ENCODE results near the gene NCBP3.
"Not testable (repeated sequence)": the region's sequence is repeated elsewhere in the genome, so short reads cannot be mapped to it uniquely, and the experiment has no call there.

NCBP3 gene

DNA sequence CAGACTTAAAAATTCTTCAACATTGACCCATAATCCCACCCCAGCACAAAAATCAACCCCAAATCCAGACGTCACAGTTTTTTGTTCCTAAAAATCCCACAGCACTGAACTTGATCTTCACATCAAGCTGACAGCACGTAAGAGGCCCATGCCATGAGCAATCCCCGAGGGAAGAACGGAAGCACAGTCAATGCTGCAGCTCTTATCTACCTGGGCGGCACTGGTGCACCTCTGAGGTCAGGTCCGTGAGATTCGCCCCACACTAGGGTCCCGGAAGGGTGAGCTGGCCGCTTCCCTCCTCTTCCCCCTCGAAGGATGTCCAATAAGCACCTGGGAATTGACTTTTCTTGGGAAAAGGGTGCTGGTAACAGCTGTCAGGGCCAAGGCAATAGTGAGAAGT lies 33.8 kb downstream of the NCBP3 start:
- no peak for DNase-seq (ENCODE audit: low read depth, low spot score)

DNA sequence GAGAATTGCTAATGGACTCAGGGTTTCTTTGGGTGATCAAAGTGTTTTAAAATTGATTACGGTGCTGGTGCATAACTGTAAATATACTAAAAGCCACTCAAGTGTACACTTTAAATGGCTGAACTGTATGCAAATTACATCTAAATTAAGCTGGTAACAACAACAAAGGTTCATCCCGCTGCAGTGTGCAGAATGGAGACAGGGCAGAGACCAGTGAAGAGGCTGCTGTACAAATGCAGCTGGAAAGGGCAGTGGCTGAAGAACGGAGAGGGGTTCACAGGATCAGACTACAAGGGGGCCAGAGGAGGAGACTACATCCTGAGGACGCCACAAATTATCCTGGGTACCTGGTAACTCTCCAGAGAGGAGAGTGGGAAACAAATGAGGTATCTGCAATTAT lies 36.0 kb downstream of the NCBP3 start:
- no peak for DNase-seq (ENCODE audit: low read depth, low spot score)

DNA sequence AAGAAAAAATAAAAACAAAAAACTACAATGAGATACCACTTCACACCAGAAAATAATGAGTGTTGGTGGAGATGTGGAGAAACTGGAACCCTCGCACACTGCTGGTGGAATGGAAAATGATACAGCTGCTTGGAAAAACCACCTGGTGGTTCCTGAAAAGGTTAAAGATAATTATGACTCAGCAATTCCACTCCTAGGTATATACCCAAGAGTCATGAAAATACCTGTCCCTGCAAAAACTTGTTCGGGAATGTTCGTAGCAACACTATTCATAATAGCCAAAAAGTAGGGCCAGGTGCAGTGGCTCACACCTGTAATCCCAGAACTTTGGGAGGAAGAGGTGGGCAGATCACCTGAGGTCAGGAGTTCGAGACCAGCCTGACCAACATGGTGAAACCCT lies 36.9 kb downstream of the NCBP3 start:
- DNase-seq (ENCODE audit: low read depth, low spot score) = no peak

DNA sequence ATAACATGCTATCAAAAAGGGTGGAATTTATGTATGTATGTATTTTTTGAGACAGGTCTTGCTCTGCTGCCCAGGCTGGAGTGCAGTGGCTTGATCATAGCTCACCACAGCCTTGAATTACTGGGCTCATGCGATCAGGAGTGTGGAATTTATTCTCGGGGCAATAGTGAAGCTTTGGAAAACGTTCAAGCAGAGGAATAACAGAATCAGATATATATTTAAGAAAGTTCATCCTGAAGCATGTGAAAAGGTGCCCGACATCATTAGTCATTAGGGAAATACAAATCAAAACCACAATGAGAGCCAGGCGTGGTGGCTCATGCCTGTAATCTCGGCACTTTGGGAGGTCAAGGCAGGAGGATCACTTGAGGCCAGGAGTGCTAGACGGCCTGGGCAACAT lies 37.3 kb downstream of the NCBP3 start:
- DNase-seq (ENCODE audit: low read depth, low spot score) = no peak

- no peak for DNase-seq (ENCODE audit: low read depth, low spot score)
Observed at GRCh38 chr17:3805581-3805980, 40.5 kb downstream of the NCBP3 start.

GRCh38 chr17:3804503-3804931 lies 41.5 kb downstream of the NCBP3 start:
- DNase-seq (ENCODE audit: low read depth, low spot score) = no peak

DNA sequence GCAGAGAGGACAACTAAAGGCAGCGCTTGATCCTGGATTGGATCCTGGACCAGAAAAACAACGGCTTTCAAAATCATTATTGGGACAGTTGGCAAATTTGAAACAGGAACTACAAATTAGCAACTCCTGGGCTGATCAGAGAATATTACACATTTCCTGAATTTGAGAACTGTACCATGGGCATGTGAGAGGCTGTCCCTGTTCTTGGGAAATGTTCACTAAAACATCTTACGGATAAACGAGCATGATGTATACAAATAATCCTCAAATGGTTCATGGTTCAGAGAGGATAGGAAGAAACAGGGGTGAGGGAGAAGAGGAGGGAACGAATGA lies 42.8 kb downstream of the NCBP3 start:
- no peak for DNase-seq (ENCODE audit: low read depth, low spot score)

DNA sequence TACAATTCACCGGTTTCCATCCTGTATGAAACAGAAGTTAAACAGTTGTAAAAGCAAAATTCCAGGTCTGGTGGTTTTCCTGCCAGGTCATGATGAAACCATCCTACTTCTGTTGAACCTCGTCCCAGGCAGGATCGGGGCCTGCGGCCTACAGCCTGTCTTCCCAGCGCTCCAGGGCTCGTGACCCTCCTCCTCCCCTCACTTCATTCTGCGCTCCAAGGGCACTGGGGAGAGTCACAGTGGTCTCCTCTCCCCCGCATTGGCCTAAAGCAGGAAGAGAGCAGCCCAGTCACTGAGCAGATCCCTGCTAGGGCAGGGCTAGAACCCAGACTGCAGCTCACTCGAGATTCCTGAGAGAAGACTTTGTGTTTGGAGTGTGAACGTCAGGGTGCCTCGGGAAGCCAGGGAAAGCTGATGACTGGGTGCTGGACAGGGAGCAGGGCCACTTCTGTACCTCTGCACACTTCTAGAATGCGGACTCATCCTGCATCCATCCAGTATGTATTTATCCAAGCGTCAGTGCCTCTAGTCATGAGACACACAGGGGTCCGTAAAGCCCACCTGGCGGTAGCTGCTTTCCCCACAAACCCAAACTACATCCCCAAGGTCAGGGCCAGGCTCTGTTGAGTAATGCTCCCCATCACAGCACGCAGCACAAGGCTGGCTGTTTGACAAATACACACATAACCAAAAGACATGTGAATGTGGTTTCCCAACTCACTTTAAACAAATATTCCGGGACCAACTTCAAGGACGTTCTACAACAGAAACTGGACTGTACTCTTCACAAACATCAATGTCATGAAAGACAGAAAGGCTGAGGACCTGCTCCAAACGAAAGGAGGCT lies 43.4 kb downstream of the NCBP3 start:
- no peak for DNase-seq (ENCODE audit: low read depth, low spot score)

DNA sequence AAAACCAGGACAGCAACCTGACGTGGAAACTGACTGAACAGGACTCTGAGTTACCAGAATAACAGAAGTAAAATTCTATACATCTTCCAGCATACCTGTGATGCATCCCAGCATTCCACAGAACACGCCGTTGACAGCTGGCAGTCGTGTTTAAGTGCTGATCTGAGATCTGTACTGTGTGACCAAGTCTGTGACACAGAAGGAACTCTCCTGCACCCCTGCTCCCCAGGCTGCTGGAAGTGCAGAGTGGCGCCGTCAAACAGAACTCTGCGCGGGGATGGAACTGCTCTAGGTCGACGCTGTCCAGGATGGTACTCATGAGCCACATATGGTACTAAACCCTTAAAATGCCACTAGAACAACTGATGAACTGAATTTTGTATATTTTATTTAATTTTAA lies 44.3 kb downstream of the NCBP3 start:
- DNase-seq (ENCODE audit: low read depth, low spot score) = no peak

DNA sequence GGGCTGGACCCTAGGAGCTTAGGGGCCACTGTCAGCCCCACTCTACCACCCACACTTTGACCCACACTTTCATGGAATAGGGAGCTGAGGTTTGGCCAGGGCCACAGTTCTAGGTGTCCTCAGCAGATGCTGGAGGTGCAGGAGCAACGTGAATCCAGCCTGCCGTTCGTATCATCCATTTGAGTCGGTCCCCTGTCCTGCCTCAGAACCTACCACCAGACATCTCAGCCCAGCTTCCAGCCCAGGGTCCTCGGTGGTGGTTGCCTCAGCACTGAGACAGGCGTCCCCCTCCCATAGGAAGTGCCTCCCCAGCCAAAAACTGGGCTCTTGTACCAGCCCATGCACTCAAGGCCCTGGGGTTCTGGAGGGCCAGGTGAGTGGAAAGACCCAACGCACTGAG lies 44.7 kb downstream of the NCBP3 start:
- no peak for DNase-seq (ENCODE audit: low read depth, low spot score)

- DNase-seq (ENCODE audit: low read depth, low spot score) = no peak
Observed at GRCh38 chr17:3800362-3801271, 45.4 kb downstream of the NCBP3 start, which contains the start of gene ITGAE. ITGAE (minus strand) TSS chr17:3801188; CDS start chr17:3801144, 44 bp downstream.

DNA sequence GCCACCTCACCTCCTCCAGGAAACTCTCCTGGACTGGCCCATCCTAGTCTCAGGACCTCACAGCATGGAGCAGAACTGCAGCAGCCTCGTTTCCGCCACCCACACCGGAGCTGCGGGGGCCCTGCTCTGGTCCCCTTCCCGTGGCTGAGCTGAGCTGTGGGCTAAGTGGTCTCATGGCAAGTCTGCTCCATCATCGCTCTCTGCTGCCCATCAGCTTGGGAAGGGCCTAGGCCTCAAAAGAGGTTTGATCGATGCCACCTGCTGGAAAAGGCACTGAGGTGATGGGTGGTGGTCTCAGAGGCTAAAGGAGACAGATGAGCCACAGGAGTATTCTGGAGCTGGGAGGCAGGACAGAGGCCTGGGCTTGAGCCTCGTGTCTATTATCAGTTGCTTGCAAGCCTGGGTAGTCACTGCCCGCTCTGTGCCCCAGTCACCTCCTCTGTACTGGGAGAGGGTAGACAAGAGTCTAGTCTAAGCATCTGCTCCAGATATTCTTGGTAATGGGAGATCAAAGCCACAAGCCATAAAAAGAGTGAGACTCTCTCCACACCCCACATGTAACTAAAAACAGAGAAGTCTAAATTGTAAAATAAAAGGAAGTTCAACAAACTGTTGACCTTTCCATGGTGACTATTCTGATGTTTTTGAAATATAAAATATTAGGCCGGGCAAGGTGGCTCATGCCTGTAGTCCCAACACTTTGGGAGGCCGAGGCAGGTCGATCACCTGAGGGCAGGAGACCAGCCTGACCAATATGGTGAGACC lies 46.7 kb downstream of the NCBP3 start:
- peak; percentile 34 for DNase-seq (ENCODE audit: low read depth, low spot score)

GRCh38 chr17:3798273-3799180 lies 47.5 kb downstream of the NCBP3 start:
- no peak for DNase-seq (ENCODE audit: low read depth, low spot score)

DNA sequence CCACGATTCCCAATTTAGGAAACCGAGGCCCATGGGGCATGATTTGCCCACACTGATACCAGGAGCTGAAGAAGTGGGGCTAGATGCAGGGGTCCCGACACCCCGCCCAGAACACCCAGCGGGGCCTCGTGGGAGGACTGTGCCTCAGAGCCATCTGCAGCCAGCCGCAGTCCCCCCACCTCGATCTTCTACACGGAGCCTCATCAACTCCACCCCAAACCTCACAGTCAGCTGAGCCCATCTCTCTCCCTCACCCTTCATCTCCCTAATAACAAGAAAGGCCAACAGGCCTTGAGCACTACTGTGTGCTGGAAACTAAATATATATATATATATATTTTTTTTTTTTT lies 49.2 kb downstream of the NCBP3 start:
- DNase-seq (ENCODE audit: low read depth, low spot score) = no peak

DNA sequence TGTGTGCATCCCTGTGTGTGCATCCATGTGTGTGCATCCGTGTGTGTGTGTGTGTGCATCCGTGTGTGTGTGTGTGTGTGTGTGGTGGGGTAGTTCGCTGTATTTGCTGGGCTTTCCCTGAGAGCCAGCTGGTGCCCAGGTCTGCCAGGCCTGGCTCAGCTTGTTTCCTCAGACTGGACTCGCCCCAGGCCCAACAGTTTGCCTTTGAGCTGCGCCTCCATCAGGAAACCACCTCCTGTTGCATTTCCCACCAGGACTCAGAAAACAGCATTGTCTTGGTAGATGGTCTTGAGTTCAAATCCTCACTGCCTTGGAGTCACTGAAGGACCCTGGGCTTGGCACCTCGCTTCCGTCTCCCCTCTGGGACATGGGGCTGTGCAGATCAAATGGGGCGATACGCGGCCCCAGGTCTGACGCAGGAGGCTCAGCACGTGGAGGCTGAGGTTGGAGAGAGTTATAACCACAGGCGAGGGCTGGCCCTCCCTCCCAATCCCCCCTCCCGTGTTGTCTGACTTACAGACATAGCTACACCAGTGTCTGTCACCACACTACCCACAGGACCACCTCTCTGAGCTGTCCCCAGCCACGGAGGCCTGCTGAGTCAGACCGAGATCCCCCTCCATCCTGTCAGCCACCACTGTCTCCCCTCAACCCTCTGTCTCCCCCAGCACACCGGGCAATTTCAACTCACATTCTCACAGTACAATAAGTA lies 49.8 kb downstream of the NCBP3 start:
- DNase-seq (ENCODE audit: low read depth, low spot score) = no peak

DNA sequence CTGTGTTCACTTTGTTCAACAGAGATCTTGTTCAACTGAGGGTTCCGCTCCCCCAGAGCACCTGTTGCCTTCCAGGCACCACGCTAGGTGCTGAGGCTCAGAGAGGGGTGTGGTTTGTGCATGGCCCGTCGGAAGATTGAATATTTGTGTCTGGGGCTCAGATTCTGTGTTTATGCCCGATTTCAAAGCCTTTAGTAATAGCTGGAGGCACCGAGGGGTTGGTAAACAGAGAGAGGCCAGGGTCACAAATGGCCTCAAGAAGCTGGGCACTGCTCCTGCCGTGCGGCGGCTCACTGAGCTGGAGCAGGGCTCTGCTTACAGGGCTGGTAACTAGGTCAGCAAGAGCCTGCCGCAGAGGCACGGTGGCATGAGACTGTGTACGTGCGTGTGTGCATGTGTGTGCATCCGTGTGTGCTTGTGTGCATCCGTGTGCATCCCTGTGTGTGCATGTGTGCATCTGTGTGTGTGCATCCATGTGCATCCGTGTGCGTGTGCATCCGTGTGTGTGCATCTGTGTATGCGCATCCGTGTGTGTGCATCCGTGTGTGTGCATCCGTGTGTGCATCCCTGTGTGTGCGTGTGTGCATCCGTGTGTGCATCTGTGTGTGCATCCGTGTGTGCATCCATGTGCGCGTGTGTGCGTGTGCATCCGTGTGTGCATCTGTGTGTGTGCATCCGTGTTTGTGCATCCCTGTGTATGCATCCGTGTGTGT lies 50.5 kb downstream of the NCBP3 start:
- no peak for DNase-seq (ENCODE audit: low read depth, low spot score)

DNA sequence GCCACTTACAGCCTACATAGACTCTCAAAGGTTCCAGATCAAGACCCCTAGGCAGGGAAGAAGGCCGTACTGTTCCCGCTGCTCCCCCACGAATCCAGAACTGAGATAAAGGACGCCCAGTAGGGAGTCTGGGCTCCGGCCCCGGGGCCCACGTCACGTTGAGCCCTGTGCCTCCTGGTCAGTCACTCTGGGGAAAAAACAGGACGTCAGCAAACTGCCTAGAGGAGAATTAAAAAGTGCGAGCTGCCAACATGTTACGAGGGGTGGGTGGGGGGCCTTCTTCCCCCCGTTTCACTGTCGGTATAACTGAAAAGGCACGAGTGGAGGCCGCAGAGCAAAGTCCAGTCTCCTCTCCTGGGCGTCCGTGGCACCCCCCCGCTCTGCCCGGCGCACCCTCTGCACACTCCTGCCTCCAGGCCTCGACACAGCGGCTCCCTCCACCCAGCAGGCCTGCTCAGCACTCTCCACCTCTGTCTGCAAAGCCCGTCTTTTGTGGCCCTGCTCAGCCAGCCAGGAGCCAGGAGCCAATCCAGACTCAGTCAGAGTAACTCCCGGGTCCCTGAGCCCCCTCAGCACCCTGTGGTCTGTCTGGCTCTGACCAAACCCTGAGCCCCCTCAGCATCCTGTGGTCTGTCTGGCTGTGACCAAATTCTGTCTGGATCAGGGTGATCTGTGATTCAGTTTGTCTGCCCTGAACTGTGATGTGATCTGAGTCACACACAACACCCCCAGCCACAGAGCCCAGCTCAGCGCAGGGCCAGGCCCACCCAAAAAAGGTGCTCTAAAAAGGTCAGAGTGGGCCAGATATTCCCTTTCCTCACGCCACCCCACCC lies 51.3 kb downstream of the NCBP3 start:
- peak; percentile 54 for DNase-seq (ENCODE audit: low read depth, low spot score)

DNA sequence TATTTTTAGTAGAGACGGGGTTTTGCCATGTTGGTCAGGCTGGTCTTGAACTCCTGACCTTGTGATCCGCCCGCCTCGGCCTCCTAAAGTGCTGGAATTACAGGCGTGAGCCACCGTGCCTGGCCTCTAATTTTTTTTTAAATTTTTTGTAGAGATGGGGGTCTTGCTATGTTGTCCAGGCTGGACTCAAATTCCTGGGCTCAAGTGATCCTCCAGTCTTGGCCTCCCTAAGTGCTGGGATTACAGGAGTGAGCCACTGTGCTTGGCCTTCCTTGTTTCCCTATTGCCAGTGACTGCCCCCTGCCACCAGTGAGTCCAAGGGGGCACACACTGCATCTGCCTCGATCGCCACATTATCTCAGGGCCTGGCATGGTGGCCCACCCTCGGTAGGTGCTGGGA lies 51.9 kb downstream of the NCBP3 start:
- not testable (repeated sequence) for DNase-seq (ENCODE audit: low read depth, low spot score)

DNA sequence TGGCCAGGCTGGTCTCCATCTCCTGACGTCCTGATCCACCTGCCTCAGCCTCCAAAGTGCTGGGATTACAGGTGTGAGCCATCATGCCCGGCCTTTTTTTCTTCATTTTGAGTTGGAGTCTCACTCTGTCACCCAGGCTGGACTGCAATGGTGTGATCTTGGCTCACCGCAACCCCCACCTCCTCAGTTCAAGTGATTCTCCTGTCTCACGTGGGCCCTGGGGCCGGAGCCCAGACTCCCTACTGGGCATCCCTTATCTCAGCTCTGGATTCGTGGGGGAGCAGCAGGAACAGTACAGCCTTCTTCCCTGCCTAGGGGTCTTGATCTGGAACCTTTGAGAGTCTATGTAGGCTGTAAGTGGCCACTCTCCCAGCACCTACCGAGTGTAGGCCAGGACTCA lies 52.8 kb downstream of the NCBP3 start:
- not testable (repeated sequence) for DNase-seq (ENCODE audit: low read depth, low spot score)

All from ELF-1 (cell line).